GM21786 (cell line): ENCODE measurements around the gene ARHGAP45.
A peak's percentile ranks its signal among the peaks of the same experiment; 100 is the strongest.
"Not testable (repeated sequence)": the region's sequence is repeated elsewhere in the genome, so short reads cannot be mapped to it uniquely, and the experiment has no call there.

Experiments used
- ATAC-seq: cut with Tn5 transposase; IDR thresholded peaks from one replicate; pipeline ENCODE4 v1.9.1; 2021; ENCODE audit not compliant: unreplicated experiment

ARHGAP45 gene, protein sequence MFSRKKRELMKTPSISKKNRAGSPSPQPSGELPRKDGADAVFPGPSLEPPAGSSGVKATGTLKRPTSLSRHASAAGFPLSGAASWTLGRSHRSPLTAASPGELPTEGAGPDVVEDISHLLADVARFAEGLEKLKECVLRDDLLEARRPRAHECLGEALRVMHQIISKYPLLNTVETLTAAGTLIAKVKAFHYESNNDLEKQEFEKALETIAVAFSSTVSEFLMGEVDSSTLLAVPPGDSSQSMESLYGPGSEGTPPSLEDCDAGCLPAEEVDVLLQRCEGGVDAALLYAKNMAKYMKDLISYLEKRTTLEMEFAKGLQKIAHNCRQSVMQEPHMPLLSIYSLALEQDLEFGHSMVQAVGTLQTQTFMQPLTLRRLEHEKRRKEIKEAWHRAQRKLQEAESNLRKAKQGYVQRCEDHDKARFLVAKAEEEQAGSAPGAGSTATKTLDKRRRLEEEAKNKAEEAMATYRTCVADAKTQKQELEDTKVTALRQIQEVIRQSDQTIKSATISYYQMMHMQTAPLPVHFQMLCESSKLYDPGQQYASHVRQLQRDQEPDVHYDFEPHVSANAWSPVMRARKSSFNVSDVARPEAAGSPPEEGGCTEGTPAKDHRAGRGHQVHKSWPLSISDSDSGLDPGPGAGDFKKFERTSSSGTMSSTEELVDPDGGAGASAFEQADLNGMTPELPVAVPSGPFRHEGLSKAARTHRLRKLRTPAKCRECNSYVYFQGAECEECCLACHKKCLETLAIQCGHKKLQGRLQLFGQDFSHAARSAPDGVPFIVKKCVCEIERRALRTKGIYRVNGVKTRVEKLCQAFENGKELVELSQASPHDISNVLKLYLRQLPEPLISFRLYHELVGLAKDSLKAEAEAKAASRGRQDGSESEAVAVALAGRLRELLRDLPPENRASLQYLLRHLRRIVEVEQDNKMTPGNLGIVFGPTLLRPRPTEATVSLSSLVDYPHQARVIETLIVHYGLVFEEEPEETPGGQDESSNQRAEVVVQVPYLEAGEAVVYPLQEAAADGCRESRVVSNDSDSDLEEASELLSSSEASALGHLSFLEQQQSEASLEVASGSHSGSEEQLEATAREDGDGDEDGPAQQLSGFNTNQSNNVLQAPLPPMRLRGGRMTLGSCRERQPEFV

DNA sequence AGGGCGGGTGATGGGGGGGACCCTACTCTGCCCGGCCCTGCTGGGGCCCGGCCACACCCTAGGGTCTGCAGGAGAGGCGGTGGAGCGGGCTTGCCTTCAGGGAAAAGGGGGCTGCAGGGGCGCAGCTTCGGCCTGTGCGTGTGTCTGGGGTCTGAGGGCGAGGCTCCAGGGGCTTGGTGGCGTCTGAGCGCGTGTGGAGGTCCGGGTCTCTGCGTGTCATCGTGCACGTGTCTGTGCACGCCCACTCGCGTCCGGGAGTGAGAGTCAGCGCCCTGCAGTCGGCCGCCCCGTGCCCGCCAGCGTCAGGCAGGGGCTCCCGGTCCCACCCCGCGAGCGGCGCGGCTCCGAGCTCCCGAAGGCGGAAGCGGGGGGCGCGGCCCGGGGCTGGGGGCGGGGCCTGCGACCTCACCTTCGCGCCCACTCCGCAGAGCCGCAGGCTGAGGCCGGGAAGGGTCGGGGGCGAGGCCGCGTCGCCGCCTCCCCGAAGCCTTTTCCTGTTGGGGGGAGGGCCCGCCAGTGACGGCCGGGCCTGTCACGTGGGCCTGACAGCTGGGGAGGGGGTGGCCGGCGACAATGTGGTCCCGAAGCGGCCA, at the start of gene ARHGAP45:
ARHGAP45 (plus strand) TSS at position 420 of the 593 bp plus-strand sequence. CDS start 239 bp downstream, outside the sequence.
- ATAC-seq, result no peak

DNA sequence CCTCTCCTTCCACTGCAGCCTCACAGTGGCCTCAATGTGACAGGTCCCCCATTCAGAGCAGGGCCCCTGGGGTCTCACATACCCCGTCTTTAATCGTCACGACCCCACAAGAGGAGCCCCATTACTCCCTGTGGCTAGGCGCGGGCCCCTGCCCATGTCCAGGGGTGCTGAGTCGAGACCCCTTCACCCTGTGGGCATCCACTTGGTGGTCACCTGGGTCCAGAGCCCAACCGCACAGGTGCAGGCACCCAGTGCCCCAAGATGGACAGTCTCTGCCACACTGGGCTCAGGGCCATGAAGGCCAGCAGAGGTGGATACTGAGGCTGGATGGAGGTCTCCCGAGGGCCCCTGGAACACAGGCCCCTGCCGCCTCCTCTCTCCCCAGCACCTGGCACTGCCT, 49.1 kb upstream of the ARHGAP45 start:
- no peak for ATAC-seq

DNA sequence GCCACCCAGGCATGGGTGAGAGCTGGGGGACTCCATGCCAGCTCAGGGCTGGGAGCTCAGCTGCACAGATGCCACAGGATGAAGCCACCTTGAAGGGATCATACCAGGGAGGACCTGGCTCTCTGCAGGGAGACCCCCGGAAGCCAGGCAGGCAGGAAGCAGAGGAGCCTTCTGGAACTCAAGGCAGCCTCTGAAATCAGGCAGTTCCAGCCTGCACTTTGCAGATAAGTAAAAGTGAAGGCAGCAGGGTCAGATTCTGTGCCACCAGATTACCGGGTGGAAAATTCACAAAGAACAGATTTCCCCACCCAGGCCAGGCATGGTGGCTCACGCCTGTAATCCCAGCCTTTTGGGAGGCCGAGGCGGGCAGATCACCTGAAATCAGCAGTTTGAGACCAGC, 48.6 kb upstream of the ARHGAP45 start:
- ATAC-seq, result no peak

DNA sequence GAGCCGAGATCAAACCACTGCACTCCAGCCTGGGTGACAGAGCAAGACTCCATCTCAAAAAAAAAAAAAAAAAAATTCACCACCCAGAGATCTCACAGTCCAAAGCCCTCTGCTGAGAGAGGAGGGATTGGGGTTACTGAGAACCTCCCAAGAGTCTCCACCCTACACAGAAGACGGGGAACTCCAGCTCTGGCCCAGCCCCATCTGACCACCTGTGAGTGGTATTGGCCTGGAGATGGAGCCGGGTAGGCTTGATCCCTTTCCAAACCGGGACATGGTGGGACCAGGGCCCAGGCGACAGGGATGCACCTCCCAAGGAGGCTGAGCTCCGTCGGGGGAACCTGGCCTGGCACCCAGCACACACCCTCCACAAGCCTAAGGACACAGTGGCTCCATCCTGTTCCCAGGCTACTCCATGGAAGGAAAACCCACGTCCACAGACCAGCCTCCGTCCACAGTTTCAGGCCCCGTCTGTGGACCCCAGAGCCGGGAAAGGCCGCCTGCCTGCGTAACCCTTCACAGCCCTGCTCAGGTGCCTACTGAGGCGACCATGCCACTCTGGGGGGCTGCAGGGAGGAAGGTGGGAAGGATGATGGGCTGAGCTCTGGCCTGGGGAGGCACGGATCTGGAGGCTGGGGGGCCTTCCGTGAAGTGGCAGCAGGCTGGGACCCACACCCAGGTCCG, 47.9 kb upstream of the ARHGAP45 start:
- no peak for ATAC-seq

DNA sequence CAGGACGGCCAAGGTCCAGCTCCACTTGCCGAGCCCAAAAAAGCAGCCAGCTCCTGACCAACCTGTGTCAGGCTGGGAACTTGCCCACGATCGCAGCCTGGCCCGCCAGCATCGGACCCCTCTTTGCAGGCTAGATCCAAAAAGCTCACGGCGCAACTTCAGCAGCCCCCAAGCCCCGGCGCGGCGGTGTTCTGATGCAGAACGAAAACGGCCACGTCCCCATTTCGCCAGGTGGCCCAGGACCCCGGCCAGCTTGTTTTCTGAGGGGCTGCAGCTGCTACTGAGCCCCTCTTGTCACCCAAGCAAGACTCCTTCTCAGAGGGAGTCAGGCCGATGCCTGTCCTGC, 47.4 kb upstream of the ARHGAP45 start:
- no peak for ATAC-seq

DNA sequence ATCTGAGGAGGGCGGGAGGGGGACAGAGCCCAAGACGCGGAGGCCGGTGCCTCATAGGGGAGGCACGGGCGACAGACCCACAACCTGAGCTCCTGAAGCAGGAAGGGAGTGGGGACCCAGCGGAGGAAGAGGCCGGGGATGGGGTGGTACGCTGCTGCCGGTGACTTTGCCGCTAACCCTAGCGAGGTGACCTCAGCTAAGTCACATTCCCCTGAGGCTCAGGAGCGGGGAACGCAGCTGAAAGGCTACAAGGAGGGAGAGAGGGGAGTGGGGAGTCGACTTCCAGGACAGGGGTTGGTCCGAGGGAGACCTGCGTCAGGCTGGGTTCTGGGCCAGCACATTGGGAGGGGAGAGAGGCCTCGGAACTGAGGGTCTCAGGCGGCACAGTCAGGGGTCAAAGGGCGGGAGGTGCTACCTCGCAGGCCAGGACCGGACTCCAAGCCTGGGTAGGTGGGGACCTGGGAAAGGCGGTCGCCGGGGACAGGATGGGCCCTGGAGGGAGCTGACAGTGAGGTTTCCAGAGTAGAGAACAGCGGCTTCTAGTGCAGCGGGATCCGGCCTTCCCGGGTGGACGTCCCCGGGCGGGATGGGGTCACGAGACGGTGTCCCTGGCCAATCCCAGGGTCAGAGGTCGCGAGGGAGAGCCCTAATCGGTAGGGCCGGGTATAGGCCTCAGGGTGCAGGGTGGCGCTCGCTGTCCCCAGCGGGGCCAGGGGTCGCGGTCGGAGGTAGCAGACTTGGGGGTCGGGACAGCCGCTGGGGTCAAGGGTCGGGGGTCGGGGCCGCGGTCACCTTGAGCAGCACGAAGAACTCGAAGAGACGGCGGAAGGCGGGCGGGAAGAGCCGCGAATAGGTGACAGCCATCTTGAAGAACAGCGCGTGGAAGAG, 46.7 kb upstream of the ARHGAP45 start:
- no peak for ATAC-seq

DNA sequence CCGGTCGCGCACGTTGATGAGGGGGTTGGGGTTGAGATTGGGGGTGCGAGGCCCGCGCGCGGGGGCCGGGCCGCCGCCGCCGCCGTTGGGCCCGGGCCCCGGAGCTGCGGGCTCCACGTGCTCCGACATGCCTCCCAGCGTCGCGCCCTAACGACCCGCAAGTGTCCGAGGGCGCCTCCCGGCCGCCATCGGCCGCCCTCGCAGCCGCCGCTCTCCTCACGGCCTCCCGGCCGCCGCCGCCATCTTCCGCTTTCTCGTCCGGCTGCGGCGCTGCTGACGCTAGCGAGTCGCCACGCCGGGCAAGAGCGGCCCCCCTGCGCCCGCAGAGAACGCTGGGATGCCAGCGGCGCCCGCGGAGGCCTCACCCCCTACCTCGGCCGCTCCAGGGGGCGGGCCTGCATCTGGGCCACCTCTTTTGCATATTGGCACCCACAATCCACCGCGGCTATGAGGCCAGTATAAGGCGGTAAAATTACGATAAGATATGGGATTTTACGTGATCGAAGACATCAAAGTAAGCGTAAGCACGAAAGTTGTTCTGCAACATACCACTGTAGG, 46.0 kb upstream of the ARHGAP45 start, which contains the start of gene TMEM259:
TMEM259 (minus strand) TSS at position 256 of the 558 bp plus-strand sequence; CDS start at position 129, 127 bp downstream.
- ATAC-seq, result peak; percentile 75

DNA sequence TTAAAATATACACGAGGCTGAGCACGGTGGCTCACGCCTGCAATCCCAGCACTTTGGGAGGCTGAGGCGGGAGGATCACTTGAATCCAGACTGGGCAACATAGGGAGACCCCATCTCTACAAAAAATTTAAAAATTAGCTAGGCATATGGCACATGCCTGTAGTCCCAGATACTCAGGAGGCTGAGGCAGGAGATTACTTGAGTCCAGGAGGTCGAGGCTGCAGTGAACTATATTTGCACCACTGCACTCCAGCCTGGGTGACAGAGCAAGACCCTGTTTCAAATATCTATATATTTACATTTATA, 43.1 kb upstream of the ARHGAP45 start:
- ATAC-seq, result not testable (repeated sequence)

DNA sequence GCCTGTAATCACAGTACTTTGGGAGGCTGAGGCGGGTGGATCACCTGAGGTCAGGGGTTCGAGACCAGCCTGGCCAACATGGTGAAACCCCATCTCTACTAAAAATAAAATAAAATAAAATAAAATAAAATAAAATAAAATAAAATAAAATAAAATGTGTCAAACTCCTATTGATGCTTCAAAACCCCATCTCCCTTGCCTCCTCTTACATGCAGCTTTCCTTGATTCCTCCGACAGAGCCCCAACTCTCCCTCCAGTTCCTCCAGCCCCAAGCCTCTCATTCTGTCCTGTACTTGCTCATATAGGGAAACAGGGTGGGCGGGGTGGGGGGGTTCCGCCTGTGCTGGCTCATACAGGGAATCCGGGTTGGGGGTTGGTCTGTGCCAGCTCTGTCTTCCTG, 41.9 kb upstream of the ARHGAP45 start:
- not testable (repeated sequence) for ATAC-seq

DNA sequence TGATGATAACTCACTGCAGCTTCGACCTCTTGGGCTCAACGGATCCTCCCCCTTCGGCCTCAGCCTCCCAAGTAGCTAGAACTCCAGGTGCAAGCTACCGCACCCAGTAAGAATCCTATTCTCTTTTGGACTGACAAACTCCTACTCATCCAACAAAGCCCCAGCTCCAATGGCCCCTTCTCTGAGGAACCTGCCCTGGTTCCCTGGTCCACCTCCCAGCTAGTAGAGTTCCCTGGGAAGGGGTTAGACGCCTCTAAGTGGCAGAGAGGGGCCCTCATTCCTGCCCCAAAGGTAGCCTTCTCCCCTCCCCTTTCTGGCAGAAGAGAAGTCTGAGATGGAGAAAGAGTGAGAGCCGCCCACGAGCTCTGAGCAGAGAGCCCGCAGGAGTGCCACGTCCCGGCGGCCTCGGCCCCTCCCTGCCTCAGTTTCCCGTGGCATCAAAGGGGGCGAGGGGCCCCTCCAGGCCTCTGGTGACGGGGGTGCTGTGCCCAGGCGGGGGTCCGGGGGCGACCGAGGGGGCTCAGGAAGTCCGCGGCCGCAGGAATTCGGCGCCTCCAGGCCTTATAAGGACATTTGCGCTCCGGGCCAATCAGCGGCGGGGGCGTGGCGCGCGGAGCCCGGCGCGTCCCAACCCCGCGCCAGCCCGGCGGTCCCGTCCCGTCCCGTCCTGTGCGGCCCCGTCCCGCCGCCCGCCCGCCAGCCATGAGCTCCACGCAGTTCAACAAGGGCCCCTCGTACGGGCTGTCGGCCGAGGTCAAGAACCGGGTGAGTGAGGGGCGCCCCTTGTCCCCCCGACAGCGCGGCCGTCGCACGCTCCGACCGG, 40.8 kb upstream of the ARHGAP45 start, which contains the start of gene CNN2:
CNN2 (plus strand) TSS at position 649 of the 823 bp plus-strand sequence; CDS start at position 703, 54 bp downstream.
- ATAC-seq, result no peak

DNA sequence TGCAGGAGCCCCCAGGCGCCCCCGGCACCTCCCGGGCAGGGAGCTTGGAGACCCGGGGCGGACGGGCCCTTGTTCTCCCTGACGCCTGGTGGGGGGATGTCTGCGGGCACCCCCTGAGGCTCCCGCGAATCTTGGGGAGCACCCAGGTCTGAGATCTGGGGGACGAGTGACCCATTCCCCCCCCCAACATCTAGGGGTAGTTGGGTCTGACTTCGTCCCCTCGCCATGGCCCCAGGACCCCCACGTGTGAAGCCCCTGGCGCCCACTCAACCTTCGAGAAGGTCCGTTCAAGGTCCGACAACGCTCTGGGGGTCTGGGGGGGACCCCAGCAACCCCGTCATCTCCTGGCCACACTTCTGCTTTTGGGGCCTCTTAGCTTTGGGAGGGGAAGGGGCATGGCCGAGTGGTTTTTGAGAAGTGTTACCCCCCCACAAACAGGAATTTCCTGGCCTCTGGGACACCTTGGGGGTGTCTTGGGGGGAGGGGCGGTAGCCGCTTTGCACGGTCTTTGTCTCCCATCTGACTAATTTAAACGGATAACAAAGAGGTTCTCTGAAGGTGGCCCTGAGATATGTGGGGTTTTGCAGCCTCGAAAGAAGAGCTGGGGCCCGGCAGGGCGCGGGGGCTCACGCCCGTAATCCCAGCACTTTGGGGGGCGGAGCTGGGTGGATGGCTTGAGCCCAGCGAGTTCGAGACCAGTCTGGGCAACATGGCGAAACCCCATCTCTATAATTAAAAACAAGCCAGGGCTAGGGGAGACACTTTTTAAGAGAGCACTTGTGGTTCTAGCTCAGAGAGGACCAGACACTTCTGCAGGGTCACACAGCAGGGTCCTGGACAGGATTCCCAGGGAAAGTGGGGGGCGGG, 40.0 kb upstream of the ARHGAP45 start:
- no peak for ATAC-seq

DNA sequence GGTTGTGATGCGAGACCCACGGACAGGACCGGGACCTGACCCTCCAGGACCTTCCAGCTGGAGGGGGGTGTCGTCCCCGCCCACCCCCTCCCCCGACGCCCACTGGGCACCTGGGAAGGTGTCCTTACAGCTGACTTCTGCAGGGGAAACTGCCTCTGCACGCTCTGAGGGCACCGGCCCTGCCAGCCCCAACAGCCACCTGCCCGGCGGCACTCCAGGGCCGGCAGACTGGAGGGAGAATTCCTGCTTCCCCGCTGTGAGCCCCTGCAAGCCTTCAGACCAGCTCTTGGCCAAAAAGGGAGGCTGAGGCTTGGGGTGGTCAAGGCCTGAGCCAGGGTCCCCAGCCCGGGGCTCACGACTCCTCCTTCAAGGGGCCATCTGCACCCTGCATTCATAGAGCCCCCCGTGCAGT, 39.3 kb upstream of the ARHGAP45 start:
- ATAC-seq, result no peak

DNA sequence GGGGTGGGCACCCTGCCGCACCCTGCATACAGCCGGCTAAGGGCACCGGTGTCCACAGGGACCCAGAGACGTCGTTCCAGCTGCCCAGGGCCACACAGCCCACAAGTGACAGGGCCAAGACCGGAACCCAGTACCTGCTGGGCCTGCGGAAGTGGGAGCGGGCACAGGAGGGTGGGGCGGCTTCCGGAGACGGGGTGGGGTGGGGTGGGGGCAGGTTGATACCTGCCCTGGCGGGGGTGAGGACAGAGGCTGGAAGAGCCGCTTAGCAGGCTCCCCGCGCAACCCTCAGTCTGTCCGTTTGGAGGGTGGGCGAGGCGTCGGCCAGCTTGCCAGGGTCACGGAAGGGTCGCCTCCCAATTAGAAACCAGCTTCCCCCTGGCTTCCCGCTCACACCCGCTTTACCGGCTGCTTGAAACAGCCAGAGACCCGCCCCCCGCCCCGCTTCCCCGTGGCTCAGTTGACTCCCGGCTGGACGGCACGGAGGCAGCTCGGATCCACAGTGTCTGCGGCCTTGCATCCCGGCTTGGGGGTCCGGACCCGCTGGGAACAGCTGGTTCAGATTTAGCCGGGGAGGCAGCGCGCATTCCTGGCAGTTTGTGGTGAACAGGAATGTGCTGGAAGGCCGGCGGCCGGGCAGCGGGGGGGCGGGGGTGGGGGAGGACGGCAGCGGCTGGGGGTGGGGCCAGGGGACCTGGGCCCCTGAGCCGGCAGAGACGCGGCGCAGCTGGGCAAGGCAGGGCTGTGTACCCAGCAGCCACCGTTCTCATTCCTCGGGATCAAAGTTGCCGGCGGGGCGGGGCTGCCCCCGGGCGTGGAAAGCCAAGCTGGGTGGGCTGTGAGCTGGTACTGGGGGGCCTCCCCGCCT, 38.7 kb upstream of the ARHGAP45 start:
- ATAC-seq, result no peak

DNA sequence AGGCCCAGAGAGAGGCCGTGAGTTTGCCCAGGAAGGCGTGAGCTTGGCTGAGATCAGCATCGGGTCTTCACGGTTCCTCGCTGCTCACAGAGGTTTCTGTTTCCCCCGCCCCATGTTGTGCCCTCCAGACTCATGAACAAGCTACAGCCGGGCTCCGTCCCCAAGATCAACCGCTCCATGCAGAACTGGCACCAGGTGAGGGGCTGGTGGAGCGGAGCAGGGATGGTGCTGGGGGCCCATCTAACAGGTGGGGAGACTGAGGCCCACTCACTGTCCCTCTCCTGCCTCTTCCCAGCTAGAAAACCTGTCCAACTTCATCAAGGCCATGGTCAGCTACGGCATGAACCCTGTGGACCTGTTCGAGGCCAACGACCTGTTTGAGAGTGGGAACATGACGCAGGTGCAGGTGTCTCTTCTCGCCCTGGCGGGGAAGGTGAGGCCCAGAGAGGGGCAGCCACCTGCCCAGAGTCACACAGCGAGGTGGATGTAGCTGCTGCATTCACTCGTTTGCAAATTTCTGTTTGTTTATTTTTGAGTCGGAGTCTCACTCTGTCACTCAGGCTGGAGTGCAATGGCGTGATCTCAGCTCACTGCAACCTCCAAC, 34.6 kb upstream of the ARHGAP45 start:
- ATAC-seq, result no peak

DNA sequence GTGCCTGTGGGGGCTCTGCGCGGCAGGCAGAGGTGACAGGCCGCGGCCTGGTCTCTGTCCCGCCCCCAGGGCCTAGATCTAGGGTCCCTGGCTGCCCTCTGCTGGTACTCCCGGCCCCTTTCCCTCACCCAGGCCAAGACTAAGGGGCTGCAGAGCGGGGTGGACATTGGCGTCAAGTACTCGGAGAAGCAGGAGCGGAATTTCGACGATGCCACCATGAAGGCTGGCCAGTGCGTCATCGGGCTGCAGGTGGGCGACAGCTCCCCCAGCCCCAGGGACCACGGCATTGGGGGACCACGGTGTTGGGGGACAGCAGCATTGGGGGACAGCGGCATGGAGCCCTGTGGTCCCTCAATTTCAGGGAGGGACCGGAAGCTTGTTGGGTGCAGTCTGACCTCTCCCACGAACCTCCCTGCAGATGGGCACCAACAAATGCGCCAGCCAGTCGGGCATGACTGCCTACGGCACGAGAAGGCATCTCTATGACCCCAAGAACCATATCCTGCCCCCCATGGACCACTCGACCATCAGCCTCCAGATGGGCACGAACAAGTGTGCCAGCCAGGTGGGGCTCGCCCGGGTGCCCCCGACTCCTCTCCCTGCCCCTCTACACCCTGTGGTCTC, 30.9 kb upstream of the ARHGAP45 start:
- no peak for ATAC-seq
